HEK293T (cell line): ENCODE data around the gene CHST12.

ENCODE experiments used
- SP1 ChIP-seq: fragments of 450-650 bp; IDR thresholded peaks from 2 replicates; pipeline ENCODE4 v1.6.1; 2017
- TARDBP ChIP-seq: fragments of 450-650 bp; IDR thresholded peaks from 2 replicates; pipeline ENCODE4 v1.6.1; 2016

DNA sequence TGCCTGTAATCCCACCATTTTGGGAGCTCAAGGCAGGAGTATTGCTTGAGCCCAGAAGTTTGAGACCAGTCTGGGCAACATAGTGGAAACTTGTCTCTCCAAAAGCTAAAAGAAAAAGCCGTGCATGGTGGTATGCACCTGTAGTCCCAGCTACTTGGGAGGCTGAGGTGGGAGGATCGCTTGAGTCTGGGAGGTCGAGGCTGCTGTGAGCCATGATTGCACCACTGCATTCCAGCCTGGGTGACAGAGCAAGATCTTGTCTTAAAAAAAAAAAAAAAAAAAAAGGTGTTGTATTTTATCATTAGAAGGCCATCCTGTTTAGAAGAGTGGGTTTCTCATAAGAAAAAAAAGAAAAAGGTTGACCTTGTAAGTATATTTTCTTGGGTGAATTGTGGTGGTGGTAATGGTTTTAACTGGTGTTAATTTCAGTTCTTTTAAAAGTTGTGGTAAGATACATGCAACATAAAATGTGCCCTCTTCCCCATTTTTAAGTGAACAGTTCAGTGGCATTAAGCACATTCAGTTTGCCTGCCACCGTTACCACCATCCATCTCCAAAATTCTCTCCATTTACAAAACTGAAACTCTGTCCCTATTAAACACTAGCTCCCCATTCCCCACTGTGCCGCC, 38.1 kb downstream of the CHST12 start:
- TF ChIP-seq TARDBP: no peak
- no peak for TF ChIP-seq SP1
